GM21717 (cell line): ENCODE data around the gene AKR1C4.
"Not testable (repeated sequence)": the region's sequence is repeated elsewhere in the genome, so short reads cannot be mapped to it uniquely, and the experiment has no call there.

Experiments
- ATAC-seq: cut with Tn5 transposase; IDR thresholded peaks from one replicate; pipeline ENCODE4 v1.9.1; 2021; ENCODE audit warnings: mild to moderate bottlenecking, moderate library complexity; ENCODE audit not compliant: unreplicated experiment

The AKR1C4 gene

GRCh38 chr10:5199398-5199797 lies 2.8 kb downstream of the AKR1C4 start:
- no peak for ATAC-seq

- ATAC-seq, result no peak
Measured at GRCh38 chr10:5206799-5207198, 10.2 kb downstream of the AKR1C4 start.

GRCh38 chr10:5209776-5210175 lies 13.1 kb downstream of the AKR1C4 start:
- not testable (repeated sequence) for ATAC-seq

GRCh38 chr10:5210261-5210660 lies 13.6 kb downstream of the AKR1C4 start:
- ATAC-seq, result not testable (repeated sequence)

GRCh38 chr10:5211696-5212536 lies 15.3 kb downstream of the AKR1C4 start:
- ATAC-seq, result no peak

GRCh38 chr10:5216801-5217200 lies 20.2 kb downstream of the AKR1C4 start:
- no peak for ATAC-seq

- ATAC-seq, result no peak
Measured at GRCh38 chr10:5219262-5219661, 22.6 kb downstream of the AKR1C4 start.

- not testable (repeated sequence) for ATAC-seq
Measured at GRCh38 chr10:5222942-5223341, 26.3 kb downstream of the AKR1C4 start.

- no peak for ATAC-seq
Measured at GRCh38 chr10:5229019-5229418, 32.4 kb downstream of the AKR1C4 start.

GRCh38 chr10:5233324-5233723 lies 36.7 kb downstream of the AKR1C4 start:
- no peak for ATAC-seq

- no peak for ATAC-seq
Measured at GRCh38 chr10:5234106-5234860, 37.6 kb downstream of the AKR1C4 start.

GRCh38 chr10:5237541-5237940 lies 40.9 kb downstream of the AKR1C4 start:
- ATAC-seq, result not testable (repeated sequence)

GRCh38 chr10:5242585-5242984 lies 45.9 kb downstream of the AKR1C4 start:
- no peak for ATAC-seq

GRCh38 chr10:5243521-5243987 lies 46.9 kb downstream of the AKR1C4 start:
- no peak for ATAC-seq

GRCh38 chr10:5252177-5253037 lies 55.8 kb downstream of the AKR1C4 start:
- ATAC-seq, result no peak

- ATAC-seq, result no peak
Measured at GRCh38 chr10:5254488-5254887, 57.9 kb downstream of the AKR1C4 start.

GRCh38 chr10:5257768-5258167 lies 61.1 kb downstream of the AKR1C4 start:
- not testable (repeated sequence) for ATAC-seq

GRCh38 chr10:5259132-5259951 lies 62.7 kb downstream of the AKR1C4 start:
- no peak for ATAC-seq

GRCh38 chr10:5259952-5260578 lies 63.4 kb downstream of the AKR1C4 start:
- ATAC-seq, result no peak

- no peak for ATAC-seq
Measured at GRCh38 chr10:5260828-5261227, 64.2 kb downstream of the AKR1C4 start.
